Body of pancreas (tissue), 4 donors: Measurements from ENCODE around the gene SEL1L.

ENCODE experiments used
- CTCF ChIP-seq, 7 experiments: fragments of 450-650 bp in 4 of 7; fragments of 200-600 bp in 3 of 7; sonication (generic) in 3 of 7; IDR thresholded peaks; one replicate each; pipeline ENCODE4 v1.5.1; 2016 to 2019; ENCODE audit warnings: antibody characterized with exemption in 7 of 7
- POLR2A ChIP-seq, 3 donors: fragments of 450-650 bp; IDR thresholded peaks; one replicate each; pipeline ENCODE4 v1.6.1; 2016; ENCODE audit warnings: antibody characterized with exemption in 3 of 3, mild to moderate bottlenecking in 2 of 3

GRCh38 chr14:81523016-81523415 is 10.6 kb downstream of the SEL1L start:
- no peak for TF ChIP-seq CTCF (IDR thresholded peaks at IDR 0.05)
- no peak for TF ChIP-seq POLR2A (IDR thresholded peaks at IDR 0.05)
